ENCODE results near the gene GON4L. TPM values are rescaled to one million over a fixed set of nuclear protein-coding genes. Genes with fewer than 3 reads are reported as not detected.
A peak's percentile ranks its signal among the peaks of the same experiment; 100 is the strongest.
"Not testable (repeated sequence)": the region's sequence is repeated elsewhere in the genome, so short reads cannot be mapped to it uniquely, and the experiment has no call there.

The GON4L gene
- total RNA-seq, 1 donor from 2014 or later: 46.5 TPM

DNA sequence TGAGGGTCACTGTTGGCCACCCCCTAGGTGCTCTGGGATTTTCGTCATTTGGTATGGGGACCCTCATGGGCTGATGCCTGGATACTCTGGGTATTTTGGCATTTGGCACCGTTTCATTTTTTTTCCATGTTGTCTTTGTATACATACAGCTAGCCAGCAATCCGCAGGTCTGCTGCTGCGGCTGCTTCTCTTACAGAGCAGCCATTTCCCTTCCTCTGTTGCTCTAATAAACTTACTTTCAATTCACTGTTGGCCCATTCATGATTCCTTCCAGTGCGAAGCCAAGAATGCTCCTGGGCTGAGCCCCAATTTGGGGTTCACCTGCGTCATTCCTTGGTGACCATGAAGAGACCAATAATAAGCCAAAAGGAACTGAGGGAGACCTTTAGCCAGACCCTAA lies 21.5 kb downstream of the GON4L start:
- TF ChIP-seq, protein P1, sequence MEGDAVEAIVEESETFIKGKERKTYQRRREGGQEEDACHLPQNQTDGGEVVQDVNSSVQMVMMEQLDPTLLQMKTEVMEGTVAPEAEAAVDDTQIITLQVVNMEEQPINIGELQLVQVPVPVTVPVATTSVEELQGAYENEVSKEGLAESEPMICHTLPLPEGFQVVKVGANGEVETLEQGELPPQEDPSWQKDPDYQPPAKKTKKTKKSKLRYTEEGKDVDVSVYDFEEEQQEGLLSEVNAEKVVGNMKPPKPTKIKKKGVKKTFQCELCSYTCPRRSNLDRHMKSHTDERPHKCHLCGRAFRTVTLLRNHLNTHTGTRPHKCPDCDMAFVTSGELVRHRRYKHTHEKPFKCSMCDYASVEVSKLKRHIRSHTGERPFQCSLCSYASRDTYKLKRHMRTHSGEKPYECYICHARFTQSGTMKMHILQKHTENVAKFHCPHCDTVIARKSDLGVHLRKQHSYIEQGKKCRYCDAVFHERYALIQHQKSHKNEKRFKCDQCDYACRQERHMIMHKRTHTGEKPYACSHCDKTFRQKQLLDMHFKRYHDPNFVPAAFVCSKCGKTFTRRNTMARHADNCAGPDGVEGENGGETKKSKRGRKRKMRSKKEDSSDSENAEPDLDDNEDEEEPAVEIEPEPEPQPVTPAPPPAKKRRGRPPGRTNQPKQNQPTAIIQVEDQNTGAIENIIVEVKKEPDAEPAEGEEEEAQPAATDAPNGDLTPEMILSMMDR (IDR thresholded peaks at IDR 0.05): no peak
- peaks cover 21% of the 10 kb centered on the region for H3K4me1 Mint-ChIP-seq (ENCODE audit: low read depth)
- DNase-seq (ENCODE audit: low spot score): no peak
- H3K36me3 Mint-ChIP-seq (ENCODE audit: low read depth): peaks cover 5% of the 10 kb centered on the region
- H3K27me3 Mint-ChIP-seq (ENCODE audit: low read depth): no peaks in the 10 kb centered on the region
- peak overlapping the region; percentile 14 for H3K27ac Mint-ChIP-seq (ENCODE audit: unreplicated experiment)
- H3K9me3 Mint-ChIP-seq (ENCODE audit: low read depth): no peaks in the 10 kb centered on the region
- no peak overlapping the region for H3K4me3 Mint-ChIP-seq (ENCODE audit: unreplicated experiment)

DNA sequence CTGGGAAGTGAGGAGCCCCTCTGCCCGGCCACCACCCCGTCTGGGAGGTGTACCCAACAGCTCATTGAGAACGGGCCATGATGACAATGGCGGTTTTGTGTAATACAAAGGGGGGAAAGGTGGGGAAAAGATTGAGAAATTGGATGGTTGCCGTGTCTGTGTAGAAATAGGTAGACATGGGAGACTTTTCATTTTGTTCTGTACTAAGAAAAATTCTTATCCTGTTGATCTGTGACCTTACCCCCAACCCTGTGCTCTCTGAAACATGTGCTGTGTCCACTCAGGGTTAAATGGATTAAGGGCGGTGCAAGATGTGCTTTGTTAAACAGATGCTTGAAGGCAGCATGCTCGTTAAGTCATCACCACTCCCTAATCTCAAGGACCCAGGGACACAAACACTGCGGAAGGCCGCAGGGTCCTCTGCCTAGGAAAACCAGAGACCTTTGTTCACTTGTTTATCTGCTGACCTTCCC lies 22.1 kb downstream of the GON4L start:
- H3K9me3 Mint-ChIP-seq (ENCODE audit: low read depth); H3K4me3 Mint-ChIP-seq (ENCODE audit: unreplicated experiment); H3K27me3 Mint-ChIP-seq (ENCODE audit: low read depth); DNase-seq (ENCODE audit: low spot score); H3K36me3 Mint-ChIP-seq (ENCODE audit: low read depth): not testable (repeated sequence)
- Mint-ChIP-seq H3K4me1 (ENCODE audit: low read depth) (peaks cover 21% of the 10 kb centered on the region), H3K27ac (ENCODE audit: unreplicated experiment) (peak overlapping the region; percentile 98)

DNA sequence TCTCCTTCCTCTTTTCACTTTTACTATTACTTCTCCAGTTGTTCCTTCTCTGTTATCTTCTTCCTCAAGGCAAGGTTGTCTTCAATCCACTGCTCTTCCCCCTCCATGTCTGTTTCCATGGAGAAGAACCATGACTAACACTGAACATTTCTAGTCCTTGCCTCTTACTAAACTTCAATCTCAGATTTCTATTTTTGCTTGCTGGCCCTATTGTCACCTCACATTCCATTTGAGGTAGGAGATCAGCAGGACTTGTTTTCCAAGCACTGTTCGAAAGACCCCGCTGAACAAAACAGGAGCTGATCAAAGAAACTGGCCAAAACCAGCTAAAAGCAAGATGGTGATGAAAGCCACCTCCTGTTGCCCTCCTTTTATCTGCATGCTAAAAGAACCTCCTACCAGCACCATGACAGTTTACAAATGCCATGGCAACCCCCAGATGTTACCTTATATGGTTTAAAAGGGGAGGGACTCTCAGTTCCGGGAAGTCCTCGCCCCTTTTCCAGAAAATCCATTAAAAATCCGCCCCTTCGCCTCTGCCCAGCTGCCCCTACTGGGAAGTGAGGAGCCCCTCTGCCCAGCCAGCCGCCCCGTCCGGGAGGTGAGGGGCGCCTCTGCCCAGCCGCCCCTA lies 22.6 kb downstream of the GON4L start:
- Mint-ChIP-seq H3K27me3 (ENCODE audit: low read depth) (no peaks in the 10 kb centered on the region), H3K9me3 (ENCODE audit: low read depth) (no peaks in the 10 kb centered on the region), H3K4me1 (ENCODE audit: low read depth) (peaks cover 21% of the 10 kb centered on the region), H3K27ac (ENCODE audit: unreplicated experiment) (peak overlapping the region; percentile 98), H3K4me3 (ENCODE audit: unreplicated experiment) (no peak overlapping the region), H3K36me3 (ENCODE audit: low read depth) (peaks cover 5% of the 10 kb centered on the region)
- TF ChIP-seq, protein P1 (IDR thresholded peaks at IDR 0.05): no peak
- no peak for DNase-seq (ENCODE audit: low spot score)

DNA sequence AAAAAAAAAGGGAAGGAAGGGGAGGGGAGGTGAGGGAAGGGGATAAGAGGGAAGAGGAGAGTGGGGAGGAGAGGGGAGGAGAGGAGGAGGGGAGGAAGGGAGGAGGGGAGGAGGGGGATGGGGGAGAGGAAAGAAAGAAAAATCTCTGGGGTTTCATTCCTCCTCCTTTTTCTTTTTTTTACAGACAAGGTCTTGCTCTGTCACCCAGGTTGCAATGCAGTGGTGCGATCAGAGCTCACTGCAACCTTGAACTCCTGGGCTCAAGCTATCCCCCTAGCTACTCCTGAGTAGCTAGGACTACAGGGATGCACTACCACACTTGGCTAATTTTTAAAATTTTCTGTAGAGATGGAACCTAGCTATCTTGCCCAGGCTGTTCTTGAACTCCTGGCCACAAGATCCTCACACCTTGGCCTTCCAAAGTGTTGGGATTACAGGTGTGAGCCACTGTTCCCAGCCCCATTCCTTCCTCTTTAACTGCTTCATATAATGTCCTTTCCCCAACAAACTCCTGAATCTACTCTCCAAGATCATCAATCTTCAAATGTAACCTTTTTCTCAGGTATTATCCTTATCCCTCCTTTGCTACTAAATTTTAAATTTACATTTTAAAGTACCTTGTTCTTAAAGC lies 23.2 kb downstream of the GON4L start:
- Mint-ChIP-seq H3K36me3 (ENCODE audit: low read depth) (peaks cover 5% of the 10 kb centered on the region), H3K4me1 (ENCODE audit: low read depth) (peaks cover 21% of the 10 kb centered on the region), H3K27ac (ENCODE audit: unreplicated experiment) (peak overlapping the region; percentile 98), H3K27me3 (ENCODE audit: low read depth) (no peaks in the 10 kb centered on the region), H3K9me3 (ENCODE audit: low read depth) (no peaks in the 10 kb centered on the region), H3K4me3 (ENCODE audit: unreplicated experiment) (no peak overlapping the region)
- no peak for DNase-seq (ENCODE audit: low spot score)
- TF ChIP-seq, protein P1 (IDR thresholded peaks at IDR 0.05): no peak

DNA sequence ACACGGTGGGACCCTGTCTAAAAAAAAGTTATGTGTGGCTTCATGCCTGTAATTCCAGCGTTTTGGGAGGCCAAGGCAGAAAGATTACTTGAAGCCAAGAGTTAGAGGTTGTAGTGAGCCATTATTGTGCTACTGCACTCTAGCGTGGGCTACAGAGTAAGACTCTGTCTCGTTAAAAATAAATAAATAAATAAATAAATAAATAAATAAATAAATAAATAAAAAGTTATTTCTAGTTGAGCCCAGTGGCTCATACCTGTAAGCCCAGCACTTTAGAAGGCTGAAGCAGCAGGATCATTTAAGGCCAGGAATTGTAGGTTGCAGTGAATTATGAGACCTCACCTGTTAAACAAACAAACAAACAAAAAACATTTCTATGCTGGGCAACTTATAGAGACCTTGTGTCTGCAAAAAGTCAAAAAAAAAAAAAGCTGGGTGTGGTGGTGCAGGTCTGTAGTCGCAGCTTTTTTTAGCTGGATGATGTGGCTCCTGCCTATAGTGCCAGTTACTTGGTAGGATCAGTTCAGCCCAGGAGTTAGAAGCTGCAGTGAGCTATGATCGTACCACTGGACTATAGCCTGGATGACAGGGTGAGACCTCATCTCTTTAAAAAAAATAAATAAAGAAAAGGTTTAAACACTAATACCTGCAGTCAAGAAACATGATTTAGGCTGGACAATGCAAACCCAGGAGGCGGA lies 25.6 kb downstream of the GON4L start:
- no peaks in the 10 kb centered on the region for H3K27me3 Mint-ChIP-seq (ENCODE audit: low read depth)
- H3K9me3 Mint-ChIP-seq (ENCODE audit: low read depth): no peaks in the 10 kb centered on the region
- peaks cover 8% of the 10 kb centered on the region for H3K36me3 Mint-ChIP-seq (ENCODE audit: low read depth)
- H3K4me1 Mint-ChIP-seq (ENCODE audit: low read depth): peaks cover 21% of the 10 kb centered on the region
- H3K4me3 Mint-ChIP-seq (ENCODE audit: unreplicated experiment): no peak overlapping the region
- H3K27ac Mint-ChIP-seq (ENCODE audit: unreplicated experiment): peak overlapping the region; percentile 17
- no peak for DNase-seq (ENCODE audit: low spot score)
- TF ChIP-seq, protein P1 (IDR thresholded peaks at IDR 0.05): no peak
